Osteoblast (primary cell): ENCODE data around the gene ARFGAP1. TPM values are rescaled to one million over a fixed set of nuclear protein-coding genes. Genes with fewer than 3 reads are reported as not detected.

Experiments
- DNase-seq: peaks from one replicate; pipeline ENCODE4 v3.0.0; 2011; ENCODE audit warnings: low spot score, mixed read lengths; ENCODE audit not compliant: insufficient read length; ENCODE audit errors: missing footprints
- H2AFZ ChIP-seq: 2 replicates; pipeline ENCODE4 v1.6.0; 2011; ENCODE audit warnings: mild to moderate bottlenecking, low read length
- H3K27ac ChIP-seq: 2 replicates; pipeline ENCODE4 v1.5.1; 2011; ENCODE audit warnings: mild to moderate bottlenecking, low read depth, low read length, moderate library complexity
- H3K27me3 ChIP-seq: 2 replicates; pipeline ENCODE4 v1.6.0; 2012; ENCODE audit warnings: mild to moderate bottlenecking, control low read depth, inconsistent platforms, low read length, moderate library complexity; ENCODE audit not compliant: insufficient read depth
- H3K36me3 ChIP-seq: 2 replicates; pipeline ENCODE4 v1.5.1; 2011; ENCODE audit warnings: mild to moderate bottlenecking, low read length, control low read depth, moderate library complexity; ENCODE audit not compliant: insufficient read depth
- H3K4me1 ChIP-seq: 2 replicates; pipeline ENCODE4 v1.5.1; 2011; ENCODE audit warnings: mild to moderate bottlenecking, low read length, control low read depth, moderate library complexity; ENCODE audit not compliant: insufficient read depth
- H3K4me2 ChIP-seq: 2 replicates; pipeline ENCODE4 v1.6.0; 2011; ENCODE audit warnings: mild to moderate bottlenecking, low read length; ENCODE audit not compliant: insufficient read depth
- H3K4me3 ChIP-seq: fragments of 200-600 bp; sonication (generic); 3 replicates; pipeline ENCODE4 v1.5.1; 2012; ENCODE audit warnings: mild to moderate bottlenecking, low read length, inconsistent platforms; ENCODE audit not compliant: insufficient read depth
- H3K79me2 ChIP-seq: 2 replicates; pipeline ENCODE4 v1.6.0; 2012; ENCODE audit warnings: mild to moderate bottlenecking, low read length, control low read depth, inconsistent platforms; ENCODE audit not compliant: insufficient read depth
- H3K9me3 ChIP-seq: 2 replicates; pipeline ENCODE4 v1.5.1; 2011; ENCODE audit warnings: low read depth, low read length, control low read depth
- H4K20me1 ChIP-seq: 2 replicates; pipeline ENCODE4 v1.6.0; 2012; ENCODE audit warnings: mild to moderate bottlenecking, low read length, control low read depth; ENCODE audit not compliant: insufficient read depth
- CTCF ChIP-seq: IDR thresholded peaks from 2 replicates; pipeline ENCODE4 v1.5.1; 2011; ENCODE audit warnings: mild to moderate bottlenecking, low read depth, low read length, moderate library complexity; ENCODE audit errors: extremely low read depth
- total RNA-seq: library from RNA; depleted of rRNA; stranded (reverse); fragments of >200 nt; gene quantifications from 2 replicates; pipeline ENCODE4 v1.2.3, GENCODE V29; 2012

ARFGAP1 gene
- total RNA-seq, 1 donor: 68.4 TPM

GRCh38 chr20:63273059-63273579 is 506 bp downstream of the ARFGAP1 start:
- TF ChIP-seq CTCF: no peak
- Histone ChIP-seq H3K4me2 (peak overlapping the region; percentile 97), H3K27ac (peak overlapping the region; percentile 69), H3K79me2 (peaks cover 64% of the 10 kb centered on the region), H4K20me1 (peaks cover 54% of the 10 kb centered on the region), H3K27me3 (peaks cover 10% of the 10 kb centered on the region), H3K9me3 (no peaks in the 10 kb centered on the region), H2AFZ (no peak overlapping the region), H3K4me1 (peaks cover 18% of the 10 kb centered on the region), H3K4me3 (peak overlapping the region; percentile 96), H3K36me3 (peaks cover 28% of the 10 kb centered on the region)
- no peak for DNase-seq

GRCh38 chr20:63273635-63274380 is 1.2 kb downstream of the ARFGAP1 start:
- Histone ChIP-seq H4K20me1 (peaks cover 61% of the 10 kb centered on the region), H3K27ac (peak overlapping the region; percentile 72)
- DNase-seq: peak; percentile 99

GRCh38 chr20:63274381-63275228 is 2.0 kb downstream of the ARFGAP1 start:
- Histone ChIP-seq H3K4me1 (peaks cover 14% of the 10 kb centered on the region), H3K4me2 (peak overlapping the region; percentile 97), H3K36me3 (peaks cover 43% of the 10 kb centered on the region), H3K4me3 (peak overlapping the region; percentile 45), H3K9me3 (no peaks in the 10 kb centered on the region), H3K27me3 (peaks cover 2% of the 10 kb centered on the region), H4K20me1 (peaks cover 61% of the 10 kb centered on the region), H3K79me2 (peaks cover 76% of the 10 kb centered on the region), H2AFZ (no peak overlapping the region), H3K27ac (peak overlapping the region; percentile 72)
- no peak for TF ChIP-seq CTCF
- DNase-seq: no peak

More at GRCh38 chr20:63273635-63274380, 1.2 kb downstream of the ARFGAP1 start:
- TF ChIP-seq CTCF: no peak
- Histone ChIP-seq H3K4me3 (peak overlapping the region; percentile 96), H3K9me3 (no peaks in the 10 kb centered on the region), H3K79me2 (peaks cover 71% of the 10 kb centered on the region), H3K27me3 (peaks cover 7% of the 10 kb centered on the region), H3K4me1 (peaks cover 16% of the 10 kb centered on the region), H3K4me2 (peak overlapping the region; percentile 97), H3K36me3 (peaks cover 35% of the 10 kb centered on the region), H2AFZ (no peak overlapping the region)
